ENCODE measurements around the gene GLIPR1L1.
"Not testable (repeated sequence)": the region's sequence is repeated elsewhere in the genome, so short reads cannot be mapped to it uniquely, and the experiment has no call there.

GLIPR1L1 gene, protein sequence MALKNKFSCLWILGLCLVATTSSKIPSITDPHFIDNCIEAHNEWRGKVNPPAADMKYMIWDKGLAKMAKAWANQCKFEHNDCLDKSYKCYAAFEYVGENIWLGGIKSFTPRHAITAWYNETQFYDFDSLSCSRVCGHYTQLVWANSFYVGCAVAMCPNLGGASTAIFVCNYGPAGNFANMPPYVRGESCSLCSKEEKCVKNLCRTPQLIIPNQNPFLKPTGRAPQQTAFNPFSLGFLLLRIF

DNA sequence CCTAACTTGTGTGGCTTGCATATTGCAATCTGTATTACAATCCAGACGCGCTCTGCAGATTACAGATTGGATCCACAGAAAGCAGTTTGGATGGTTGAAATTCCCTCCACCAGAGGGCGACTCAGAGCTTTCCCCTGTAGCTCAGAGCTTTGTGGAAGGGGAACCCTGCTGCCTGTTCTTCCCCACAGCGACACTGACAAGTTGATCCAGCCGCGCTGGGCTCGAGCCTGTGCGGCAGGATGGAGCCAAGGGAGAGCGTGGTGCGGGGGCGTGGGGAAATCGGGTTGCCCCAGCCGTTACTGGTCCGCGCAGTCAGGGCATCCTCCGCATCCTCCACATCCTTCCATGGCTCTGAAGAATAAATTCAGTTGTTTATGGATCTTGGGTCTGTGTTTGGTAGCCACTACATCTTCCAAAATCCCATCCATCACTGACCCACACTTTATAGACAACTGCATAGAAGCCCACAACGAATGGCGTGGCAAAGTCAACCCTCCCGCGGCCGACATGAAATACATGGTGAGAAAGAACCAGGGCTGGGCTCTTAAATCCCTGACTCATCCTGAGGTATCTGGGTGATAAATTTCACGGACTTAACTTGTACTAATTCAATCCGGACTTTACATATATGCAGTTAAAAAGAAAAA, at the start of gene GLIPR1L1:
Gene GLIPR1L1 (plus strand): TSS at position 287 of the 647 bp plus-strand sequence. CDS start 59 bp downstream, at position 346.
- peak; percentile 95 for DNase-seq (ENCODE audit: low read depth, low spot score)

- DNase-seq (ENCODE audit: low read depth, low spot score), result no peak
Observed at GRCh38 chr12:75288860-75289259, 45.6 kb upstream of the GLIPR1L1 start.

- DNase-seq (ENCODE audit: low read depth, low spot score), result no peak
Observed at GRCh38 chr12:75289753-75290152, 44.7 kb upstream of the GLIPR1L1 start.

GRCh38 chr12:75291014-75291413, 43.5 kb upstream of the GLIPR1L1 start:
- DNase-seq (ENCODE audit: low read depth, low spot score), result no peak

GRCh38 chr12:75294336-75294735, 40.1 kb upstream of the GLIPR1L1 start:
- no peak for DNase-seq (ENCODE audit: low read depth, low spot score)

DNA sequence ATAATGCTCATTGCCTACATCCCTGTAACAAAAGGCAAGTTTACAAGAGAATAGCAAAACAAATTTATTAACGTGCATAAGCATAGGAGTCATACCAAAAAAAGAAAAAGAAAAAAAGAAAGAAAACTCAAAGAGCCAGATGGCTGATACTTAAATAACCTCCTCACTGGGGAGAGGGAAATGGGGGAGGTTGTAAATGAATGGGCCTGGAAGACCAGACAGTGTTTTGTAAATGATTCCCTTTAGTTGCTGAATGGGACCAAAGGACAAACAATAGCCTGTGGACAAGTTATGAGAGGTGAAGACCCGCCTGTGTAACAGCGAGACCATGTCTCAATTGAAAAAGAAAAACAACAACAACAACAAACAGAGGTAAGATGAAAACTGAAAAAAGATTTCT, 39.7 kb upstream of the GLIPR1L1 start:
- DNase-seq (ENCODE audit: low read depth, low spot score), result no peak

DNA sequence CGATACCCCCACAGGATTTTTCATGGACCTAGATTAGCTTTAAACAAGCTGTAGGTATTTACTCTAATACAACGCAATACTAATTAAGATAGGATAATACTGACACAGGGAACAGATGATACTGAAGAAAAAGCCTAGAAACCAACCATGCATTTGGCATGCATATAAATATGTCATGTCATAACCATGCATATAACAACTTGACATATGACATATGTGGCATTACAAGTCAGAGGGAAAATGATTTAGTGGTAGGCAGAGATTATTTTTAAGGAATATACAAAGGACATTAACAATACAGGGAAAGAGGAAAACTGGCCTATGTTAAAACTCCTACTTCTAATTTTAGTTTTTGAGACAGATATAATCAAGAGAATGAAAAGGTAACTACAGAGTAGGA, 32.2 kb upstream of the GLIPR1L1 start:
- DNase-seq (ENCODE audit: low read depth, low spot score), result no peak

DNA sequence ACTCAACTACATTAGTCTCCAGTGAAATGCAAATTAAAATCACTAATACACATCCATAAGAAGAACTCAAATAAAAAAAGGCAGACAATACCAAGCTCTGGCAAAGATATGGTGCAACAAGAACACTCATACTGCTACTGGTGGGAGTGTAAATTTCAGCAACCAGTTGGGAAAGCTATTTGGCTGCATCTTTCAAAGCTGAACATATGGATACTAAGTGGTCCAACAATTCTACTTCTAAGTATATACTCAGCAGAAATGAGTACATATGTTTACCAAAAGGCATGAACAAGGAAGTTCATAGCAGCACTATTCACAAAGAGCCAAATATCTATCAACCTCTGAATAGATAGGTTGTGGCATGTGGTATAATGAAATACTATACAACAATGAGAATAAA, 31.7 kb upstream of the GLIPR1L1 start:
- DNase-seq (ENCODE audit: low read depth, low spot score), result no peak

DNA sequence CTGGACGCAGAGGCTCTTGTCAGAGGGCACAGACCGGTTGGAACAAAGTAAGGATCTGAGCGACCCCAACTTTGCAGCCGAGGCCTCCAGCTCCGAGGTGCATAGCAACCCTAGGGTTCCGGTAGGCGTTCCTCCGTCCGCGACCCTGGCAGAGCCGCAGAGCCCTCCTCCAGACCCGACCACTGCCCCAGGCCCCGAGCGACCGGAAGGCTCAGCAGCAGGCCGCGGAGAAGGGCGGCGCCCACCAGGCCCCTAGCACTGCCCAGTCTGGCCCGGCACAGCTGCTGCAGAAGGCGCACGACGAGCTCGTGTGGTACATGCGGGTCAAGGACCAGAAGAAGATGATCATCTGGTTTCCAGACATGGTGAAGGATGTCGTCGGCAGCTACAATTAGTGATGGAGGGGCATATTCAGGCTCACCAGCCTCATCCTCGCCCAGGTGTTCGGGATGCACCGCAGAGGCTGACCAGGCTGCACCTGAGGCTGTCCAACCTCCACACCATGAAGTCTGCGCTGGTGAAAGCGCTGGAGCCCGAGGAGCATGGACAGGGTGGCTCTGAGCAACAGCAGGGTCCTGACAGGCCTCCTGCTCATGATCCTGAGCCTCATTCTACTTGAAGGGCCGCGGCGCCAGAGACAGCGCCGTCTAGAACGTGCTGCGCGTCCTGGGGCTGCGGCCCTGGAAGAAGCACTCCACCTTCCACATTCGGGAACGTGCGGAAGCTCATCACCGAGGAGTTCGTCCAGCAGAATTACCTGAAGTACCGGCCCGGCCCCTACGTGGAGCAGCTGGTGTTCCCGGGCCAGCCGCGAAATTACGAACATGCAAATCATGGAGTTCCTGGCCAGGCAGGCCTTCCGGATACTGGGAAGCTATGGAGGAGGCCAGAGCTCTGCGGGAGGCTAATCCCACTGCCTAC, 28.8 kb upstream of the GLIPR1L1 start:
- DNase-seq (ENCODE audit: low read depth, low spot score), result no peak

DNA sequence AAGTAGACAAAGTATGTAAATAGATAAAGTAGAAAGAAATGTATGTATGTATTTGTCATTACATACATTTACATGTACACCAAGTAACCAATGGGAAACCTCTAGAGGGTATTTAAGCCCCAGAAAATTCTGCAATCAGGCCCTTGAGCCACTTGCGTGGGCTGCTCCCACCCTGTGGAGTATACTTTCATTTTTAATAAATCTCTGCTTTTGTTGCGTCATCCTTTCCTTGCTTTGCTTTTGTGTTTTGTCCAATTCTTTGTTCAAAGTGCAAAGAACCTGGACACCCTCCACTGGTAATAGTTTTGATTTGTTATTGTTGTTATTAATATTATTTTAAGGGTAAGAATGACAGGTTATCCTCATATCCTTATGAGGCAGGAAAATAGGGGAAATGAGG, 26.2 kb upstream of the GLIPR1L1 start:
- no peak for DNase-seq (ENCODE audit: low read depth, low spot score)

- DNase-seq (ENCODE audit: low read depth, low spot score), result no peak
Observed at GRCh38 chr12:75311369-75311768, 23.1 kb upstream of the GLIPR1L1 start.

DNA sequence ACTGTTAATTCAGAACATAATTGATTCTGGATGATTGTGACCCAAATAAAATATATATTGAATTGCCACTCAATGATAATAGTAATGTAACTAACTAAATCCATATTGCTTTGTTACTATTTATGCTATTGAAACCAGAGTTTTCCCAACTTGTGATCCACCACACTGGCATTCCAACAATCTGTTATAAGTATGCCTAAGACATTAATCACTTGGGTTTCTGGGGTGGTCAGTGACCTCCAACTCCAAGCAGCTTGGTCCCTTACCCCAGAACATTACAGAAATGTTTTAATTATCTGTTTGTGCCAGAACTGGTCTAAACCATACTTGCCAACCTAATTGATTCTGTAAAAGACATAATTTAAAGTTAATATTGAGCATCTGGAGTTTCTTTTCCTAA, 19.0 kb upstream of the GLIPR1L1 start:
- DNase-seq (ENCODE audit: low read depth, low spot score), result no peak

DNA sequence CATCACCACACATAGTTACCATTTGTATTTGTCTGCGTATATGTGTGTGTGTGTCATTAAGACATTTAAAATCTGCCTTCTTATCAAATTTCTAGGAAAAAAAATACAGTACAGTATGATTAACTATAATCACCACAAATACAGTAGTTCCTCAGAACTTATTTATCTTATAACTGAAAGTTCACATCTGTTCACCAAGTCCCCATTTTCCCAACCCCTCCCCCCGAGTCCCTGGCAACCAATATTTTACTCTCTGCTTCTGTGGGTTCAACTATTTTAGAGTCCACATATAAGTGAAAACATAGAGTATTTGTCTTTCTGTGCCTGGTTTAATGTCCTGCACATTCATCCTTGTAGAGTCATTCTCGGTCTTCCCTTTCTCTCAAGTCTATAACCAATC, 16.7 kb upstream of the GLIPR1L1 start:
- no peak for DNase-seq (ENCODE audit: low read depth, low spot score)

DNA sequence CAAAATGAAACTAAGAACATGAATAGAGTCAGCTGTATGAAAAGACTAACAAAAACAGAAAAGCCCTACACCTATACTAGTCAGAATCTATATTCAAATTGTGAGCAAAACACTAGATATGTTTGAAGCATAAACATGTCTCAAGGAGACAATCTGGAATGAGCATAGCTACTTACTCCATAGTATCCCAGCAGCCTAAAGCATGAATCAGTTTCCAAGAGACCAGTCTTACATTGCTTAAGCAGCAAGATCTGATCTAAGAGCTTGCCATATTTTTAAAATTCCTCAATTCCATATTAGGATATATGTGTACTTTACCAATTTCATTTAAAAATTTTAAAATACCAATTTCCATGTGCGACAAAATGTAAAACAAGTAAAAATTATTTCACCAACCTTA, 12.0 kb upstream of the GLIPR1L1 start:
- DNase-seq (ENCODE audit: low read depth, low spot score), result no peak

DNA sequence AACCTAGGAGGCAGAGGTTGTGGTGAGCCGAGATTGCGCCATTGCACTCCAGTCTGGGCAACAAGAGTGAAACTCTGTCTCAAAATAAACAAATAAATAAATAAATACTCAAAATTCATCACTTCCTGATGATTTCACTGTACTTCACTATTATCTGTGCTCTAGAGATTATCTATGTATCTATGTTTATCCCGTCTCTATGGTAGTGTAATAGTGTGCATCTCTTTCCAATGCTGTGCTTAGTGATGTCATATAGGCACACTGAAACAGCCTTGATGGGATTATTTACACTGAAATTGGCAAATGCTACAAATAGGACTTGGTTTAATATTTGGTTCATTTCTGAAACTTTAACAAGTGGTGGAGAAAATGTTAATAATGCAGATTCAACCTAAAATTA, 10.8 kb upstream of the GLIPR1L1 start:
- no peak for DNase-seq (ENCODE audit: low read depth, low spot score)

DNA sequence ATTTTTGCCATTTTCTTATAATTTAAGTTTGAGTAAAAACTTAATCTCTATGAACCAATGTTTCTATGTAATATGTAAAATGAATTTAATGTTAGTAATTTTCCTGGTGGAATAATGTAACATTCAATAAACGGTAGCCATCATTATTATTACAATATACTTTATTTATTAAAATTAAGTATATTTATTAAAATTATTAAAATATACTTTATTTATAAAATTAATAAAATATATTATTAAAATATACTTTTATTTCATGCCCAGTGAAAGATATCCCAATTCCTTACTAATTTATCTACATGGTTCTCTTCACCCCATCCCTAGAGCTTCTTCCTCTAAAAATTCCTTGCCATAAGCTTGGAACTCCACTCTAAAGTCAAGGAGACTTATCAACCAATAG, 6.8 kb upstream of the GLIPR1L1 start:
- no peak for DNase-seq (ENCODE audit: low read depth, low spot score)

DNA sequence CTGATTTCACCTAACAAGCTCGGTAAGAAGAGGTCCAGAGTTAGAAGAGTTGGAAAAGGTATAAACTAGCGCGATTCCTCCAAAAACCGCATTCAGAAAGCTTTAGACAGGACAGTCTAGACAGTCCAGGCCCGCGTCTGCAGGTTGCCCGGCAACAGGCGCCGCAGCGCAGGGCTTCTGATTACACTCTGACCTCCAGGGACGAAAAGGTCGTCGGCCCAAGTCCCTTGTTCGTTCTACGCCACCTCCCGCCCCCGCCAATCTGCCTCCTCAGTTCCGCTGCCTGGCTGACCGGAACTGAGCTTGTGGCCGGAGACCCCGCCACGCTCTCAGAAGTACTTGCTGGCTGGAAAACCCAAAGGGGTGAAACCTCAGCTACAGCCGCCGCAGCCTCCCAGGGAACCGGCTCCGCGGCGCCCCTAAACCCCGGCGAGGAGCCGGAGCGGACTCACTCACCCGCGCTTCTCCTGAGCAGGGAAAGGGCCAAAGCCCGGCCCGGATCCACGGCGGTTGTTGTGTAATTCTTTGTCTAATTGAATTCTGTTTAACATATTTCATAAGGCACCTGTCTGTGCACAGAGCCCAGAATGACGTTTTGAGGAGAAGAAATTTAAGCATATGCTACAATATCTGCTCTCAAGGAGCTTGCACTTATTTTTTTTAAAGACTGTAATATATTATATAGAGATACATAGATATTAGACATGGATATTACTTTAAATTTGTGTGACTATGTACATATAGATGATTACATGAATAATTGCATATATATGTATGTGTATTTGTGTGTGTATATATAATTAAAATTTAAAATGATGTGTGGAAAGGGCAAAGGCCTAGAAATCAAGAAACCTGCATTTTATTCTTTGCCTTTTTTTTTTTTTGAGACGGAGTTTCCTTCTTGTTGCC, 4.3 kb upstream of the GLIPR1L1 start, which contains the start of gene CAPS2:
Gene CAPS2 (minus strand): TSS at position 407 of the 909 bp plus-strand sequence. CDS start 3,826 bp downstream, outside the sequence.
- DNase-seq (ENCODE audit: low read depth, low spot score), result peak; percentile 89

GRCh38 chr12:75337905-75338304, 3.4 kb downstream of the GLIPR1L1 start:
- DNase-seq (ENCODE audit: low read depth, low spot score), result no peak

DNA sequence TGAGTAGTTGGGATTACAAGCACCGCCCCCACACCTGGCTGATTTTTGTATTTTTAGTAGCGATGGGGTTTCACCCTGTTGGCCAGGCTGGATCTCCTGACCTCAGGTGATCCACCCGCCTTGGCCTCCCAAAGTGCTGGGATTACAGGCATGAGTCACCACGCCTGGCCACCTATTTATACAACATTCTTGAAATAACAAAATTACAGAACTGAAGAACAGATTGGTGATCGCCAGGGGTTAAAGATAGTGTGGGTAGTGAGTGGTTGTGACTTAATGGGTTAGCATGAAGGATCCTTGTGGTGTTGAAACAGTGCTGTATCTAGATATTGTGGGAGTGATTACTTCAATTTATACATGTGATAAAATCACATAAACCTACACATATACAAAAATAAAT, 7.4 kb downstream of the GLIPR1L1 start:
- DNase-seq (ENCODE audit: low read depth, low spot score), result no peak

DNA sequence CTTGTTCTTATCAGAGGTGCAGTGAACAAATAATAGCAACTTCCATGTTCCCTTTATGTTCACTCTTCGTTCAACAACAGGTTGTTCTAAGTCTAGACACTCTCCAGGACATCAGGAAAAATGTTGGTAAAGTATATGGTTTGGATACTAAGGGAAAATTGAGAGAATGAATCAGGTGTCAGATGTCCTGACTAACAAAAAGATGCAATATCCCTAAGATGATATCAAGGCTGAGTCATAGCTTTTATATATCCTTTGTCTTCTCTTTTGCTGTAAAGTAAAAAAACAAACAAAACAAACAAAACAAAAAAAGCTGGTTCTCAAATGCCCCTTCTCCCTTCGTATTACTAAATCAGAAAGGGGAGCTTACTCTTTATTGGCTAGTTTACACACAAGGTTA, 11.1 kb downstream of the GLIPR1L1 start:
- DNase-seq (ENCODE audit: low read depth, low spot score), result no peak

DNA sequence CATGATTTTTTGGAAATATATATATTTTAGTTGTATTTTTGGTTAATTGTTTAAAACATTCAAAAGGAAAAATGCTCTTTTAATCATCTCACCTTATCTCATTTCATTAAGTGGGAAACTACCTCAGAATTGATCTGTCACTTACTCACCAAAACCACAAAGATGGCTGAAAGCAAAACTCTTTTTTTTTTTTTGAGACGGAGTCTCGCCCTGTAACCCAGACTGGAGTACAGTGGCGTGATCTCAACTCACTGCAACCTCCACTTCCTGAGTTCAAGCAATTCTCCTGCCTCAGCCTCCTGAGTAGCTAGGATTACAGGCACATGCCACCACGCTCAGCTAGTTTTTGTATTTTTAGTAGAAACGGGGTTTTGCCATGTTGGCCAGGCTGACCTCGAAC, 11.7 kb downstream of the GLIPR1L1 start:
- DNase-seq (ENCODE audit: low read depth, low spot score), result not testable (repeated sequence)

All from ELF-1 (cell line).